NCI-H1417 treated with DMSO at 0.1 percent for 48 hours (cell line): ENCODE data around the gene DRAM2.
A peak's percentile ranks its signal among the peaks of the same experiment; 100 is the strongest.

ENCODE experiments used
- DNase-seq: peaks from one replicate; lab custom pipeline; 2025; lab: John Stamatoyannopoulos, UW

DRAM2 gene

DNA sequence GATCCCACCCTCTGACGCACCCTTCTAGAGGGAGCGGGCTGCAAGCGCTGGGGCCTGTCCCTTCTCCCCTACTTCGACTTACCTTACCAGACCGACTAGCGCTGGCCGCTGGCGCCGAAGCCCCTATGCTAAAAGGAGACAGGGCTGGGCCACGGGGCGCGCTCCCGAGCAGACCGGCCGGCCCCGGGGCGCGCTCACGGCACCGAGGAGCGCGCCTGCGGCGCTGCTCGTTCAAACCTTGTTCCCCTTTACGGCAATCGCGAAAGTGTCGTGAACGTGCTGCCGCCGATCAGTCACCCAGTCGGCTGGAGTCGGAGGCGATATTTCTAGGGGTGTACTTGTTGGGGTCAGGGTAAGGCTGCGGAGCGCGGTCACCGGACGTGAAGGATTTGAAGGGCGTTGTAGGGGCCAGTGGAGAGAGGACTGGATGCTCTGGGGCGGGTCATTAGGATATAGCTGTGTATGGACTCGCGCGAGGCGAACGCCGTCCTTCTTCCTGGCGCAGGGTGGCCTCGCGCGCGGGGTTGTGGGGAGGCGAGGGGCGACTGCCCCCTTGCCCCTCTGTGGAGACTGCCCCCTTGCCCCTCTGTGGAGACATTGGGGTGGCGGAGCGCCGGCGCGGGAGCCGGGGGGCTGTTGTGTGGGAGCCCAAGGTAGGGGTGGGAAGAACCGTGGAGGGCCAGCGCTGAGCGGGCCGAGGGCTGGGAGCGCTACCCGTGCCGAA lies at the start of gene DRAM2, which contains the start of gene CEPT1:
DRAM2 (minus strand) TSS at position 138 of the 724 bp plus-strand sequence. CDS start 8,539 bp downstream, outside the sequence.
CEPT1 (plus strand) TSS at position 268 of the 724 bp plus-strand sequence. CDS start 7,492 bp downstream, outside the sequence.
- peak; percentile 55 for DNase-seq

DNA sequence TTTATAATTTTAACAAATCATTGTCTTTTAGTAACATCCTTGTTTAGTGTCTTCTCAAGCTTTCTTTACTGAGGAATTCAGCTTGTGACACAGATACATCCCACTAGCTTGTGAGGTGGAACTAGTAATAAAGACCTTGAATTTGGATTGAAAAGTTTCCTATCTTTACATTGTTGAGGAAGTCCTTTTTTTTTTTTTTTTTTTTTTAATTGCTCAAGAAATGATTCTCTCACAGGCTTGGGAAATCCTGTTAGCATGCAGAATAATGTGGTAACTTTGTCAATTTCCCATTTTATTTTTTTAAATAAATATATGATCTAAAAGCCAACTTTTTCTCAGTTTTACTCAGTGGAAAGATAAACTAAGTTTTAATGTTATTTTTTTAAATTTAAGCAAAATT lies 44.8 kb upstream of the DRAM2 start:
- DNase-seq = no peak

DNA sequence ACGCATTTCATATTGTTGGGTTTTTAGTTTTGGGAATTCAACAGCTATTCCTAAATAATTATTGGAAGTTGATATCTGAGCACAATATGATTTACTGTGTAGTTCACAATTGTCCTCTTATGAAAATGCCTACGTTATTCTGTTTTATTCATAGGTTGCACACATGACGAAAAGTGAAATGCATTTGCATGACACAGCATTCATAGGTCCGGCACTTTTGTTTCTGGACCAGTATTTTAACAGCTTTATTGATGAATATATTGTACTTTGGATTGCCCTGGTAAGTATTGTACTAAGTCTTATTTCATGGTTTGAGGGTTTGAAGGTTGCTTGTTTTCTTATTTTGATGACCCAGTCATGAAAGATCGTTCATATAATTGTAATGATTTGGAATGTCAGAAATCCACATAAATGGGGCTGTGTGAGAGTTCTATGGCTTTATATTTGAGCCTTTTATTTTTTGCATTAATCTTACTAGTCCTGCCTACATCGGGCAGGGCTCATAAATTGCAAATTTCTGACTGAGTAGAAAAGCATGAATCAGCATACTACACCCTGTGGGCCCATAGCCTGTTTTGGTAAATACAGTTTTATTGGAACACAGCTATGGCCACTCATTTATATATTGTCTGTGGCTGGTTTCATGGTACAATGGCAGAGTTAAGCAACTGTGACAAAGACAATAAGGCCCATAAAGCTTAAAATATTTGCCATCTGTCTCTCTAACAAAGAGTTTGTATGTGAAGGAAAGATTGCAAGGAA lies 43.6 kb upstream of the DRAM2 start:
- no peak for DNase-seq

DNA sequence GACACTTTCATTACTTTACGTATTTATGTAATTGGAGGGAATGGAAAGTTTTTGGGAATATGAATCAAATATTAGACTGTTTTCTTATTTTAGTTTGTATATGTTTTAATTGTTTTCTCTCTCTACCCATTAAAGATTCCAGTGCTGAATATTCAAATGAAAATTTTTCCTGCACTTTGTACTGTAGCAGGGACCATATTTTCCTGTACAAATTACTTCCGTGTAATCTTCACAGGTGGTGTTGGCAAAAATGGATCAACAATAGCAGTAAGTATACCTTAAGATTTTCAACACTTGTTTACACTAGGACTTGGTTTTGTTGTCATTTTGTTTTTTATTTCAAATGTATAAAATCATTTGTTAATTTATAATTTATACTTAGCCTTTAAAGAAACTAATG lies 42.2 kb upstream of the DRAM2 start:
- DNase-seq = no peak

DNA sequence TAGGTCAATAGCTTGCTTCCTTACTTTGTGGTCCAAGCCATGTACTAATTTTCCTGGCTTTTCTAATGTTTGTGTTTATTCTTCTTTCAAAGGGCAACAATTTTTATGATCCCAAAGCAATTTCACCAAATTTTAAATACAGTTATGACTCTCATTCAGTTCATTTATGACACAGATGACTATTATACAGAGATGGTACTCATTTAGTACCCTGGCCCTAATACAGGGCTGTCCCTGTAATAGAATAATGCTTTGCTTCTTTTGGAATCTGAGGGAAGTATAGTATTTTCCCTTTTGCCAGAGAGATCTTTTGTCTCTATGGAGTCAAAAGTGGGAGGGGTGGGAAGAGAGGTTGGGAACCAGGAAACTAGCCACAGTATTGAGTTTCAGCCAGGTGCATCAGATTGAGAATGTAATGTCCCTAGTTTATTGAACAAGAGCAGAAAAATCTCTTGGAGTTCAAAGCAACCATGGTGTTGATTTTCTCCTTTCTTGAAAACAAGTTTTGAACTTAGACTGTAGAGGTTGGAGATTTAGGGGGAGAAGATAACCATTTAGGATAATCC lies 40.2 kb upstream of the DRAM2 start:
- no peak for DNase-seq

DNA sequence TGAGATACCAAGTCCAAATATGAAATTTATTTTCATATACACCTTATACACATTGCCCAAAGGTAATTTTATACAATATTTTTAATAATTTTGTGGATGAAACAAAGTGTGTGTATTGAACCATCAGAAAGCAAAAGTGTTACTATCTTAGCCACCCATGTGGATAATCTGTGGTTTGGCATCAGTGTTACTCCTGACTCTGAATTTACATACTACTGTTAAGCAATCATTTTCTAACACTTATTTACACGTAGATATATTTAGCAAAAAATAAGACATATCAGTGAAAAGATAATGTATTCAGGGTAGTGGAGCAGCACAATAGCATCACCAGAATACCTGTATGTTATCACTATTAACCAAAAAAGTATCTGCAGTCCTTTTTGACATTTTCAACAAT lies 36.8 kb upstream of the DRAM2 start:
- no peak for DNase-seq

DNA sequence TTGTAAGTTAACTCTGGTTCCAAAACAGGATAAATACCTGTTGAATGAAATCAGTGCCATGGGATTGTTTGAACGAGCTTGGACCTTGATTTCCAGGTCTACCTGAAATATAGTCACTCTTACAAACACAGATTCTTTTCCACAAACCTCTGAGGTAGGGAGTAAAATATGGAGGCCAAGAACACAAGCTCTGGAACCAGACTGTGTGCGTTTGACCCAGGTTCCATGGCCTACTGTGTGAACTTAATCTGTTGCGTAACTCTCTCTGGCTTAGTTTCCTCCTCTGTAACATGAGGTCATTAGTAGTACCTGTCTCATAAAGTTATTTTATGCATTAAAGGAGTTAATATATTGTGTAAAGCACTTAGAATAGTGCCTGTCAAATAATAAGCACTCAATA lies 35.5 kb upstream of the DRAM2 start:
- DNase-seq = no peak

DNA sequence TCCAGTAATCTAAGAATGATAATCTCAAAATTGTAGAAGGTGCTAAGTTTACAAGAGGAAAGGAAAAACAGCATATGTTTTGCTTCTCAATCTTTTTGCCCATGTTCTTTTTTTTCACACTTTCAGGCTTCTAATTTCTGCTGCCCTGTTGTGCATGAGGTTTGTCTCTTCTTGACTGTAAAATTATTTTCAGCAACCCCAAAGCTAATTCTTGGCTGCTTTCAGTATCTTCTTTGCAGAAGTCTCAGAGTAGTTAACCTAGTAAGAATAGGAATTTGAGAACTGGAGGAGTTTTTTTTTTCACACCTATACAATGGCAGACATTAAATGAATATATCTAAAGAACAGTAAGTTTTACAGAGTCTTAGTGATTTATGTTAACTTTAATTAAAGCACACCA lies 34.2 kb upstream of the DRAM2 start:
- no peak for DNase-seq

DNA sequence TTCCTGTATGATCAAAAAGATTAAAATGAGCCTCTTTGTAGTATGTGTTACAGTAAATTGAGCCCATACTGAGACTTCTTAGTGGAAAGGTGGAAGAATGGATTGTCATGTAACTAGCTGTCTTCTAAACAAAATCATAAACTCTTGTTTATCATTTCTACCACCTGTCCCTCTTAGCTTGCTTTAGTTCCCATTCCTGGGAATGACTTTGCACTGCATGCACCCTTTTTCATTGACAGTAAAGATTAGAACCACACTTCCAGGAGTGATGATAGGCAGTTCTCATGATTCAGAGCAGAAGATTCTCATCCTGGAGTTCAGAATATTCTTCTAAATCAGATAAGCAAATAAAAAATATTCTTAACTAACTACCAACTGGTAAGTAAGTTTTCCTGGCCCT lies 32.6 kb upstream of the DRAM2 start:
- no peak for DNase-seq

DNA sequence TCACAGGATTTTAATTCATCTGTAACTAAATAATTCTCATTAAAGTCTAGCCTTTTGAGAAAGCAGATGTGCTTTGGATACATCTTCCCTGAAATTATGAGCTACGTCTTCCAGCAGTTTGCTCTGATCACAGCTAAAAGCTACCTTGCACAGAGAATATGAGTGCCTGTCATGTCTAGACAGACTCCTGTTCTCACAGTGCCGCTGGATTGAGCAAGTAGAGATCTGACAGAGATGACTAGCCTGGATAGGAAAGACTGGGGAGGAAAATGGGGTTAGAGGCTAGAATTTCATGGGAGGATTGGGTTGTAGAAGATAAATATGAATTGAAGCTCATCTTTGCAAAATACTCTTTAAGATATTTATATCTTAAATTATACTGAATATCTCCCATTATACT lies 24.3 kb upstream of the DRAM2 start:
- no peak for DNase-seq

DNA sequence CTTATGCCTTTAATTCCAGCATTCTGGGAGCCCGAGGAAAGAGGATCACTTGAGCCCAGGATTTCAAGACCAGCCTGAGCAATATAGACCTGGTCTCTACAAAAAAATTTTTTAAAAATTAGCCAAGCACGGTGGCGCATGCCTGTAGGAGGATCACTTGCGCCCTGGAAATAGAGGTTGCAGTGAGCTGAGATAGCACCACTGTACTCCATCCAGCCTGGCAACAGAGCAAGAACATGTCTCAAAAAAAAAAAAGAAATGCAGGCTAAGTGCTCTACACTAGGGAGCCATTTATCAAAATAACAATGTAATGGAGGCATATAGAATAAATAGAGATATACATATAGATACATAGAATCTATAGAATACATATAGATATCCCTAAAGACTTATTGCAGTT lies 23.5 kb upstream of the DRAM2 start:
- DNase-seq = no peak

DNA sequence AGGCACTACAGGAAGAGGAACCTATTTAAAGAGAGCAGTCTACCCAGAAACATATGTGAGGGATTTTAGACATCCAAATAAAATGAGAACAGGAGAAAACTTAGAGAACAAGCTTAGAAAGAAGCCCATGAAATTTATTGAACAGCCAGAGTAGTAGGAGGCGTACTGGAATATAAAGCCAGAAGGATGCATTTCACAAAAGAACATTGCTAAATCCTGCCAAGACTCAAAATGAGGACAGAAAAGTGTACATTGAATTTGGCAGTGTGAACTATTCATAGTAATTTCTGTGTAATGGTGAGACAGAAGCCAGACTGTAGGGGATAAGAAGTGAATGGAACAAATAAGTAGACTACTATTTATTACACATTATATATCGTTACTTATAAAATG lies 22.6 kb upstream of the DRAM2 start:
- no peak for DNase-seq

DNA sequence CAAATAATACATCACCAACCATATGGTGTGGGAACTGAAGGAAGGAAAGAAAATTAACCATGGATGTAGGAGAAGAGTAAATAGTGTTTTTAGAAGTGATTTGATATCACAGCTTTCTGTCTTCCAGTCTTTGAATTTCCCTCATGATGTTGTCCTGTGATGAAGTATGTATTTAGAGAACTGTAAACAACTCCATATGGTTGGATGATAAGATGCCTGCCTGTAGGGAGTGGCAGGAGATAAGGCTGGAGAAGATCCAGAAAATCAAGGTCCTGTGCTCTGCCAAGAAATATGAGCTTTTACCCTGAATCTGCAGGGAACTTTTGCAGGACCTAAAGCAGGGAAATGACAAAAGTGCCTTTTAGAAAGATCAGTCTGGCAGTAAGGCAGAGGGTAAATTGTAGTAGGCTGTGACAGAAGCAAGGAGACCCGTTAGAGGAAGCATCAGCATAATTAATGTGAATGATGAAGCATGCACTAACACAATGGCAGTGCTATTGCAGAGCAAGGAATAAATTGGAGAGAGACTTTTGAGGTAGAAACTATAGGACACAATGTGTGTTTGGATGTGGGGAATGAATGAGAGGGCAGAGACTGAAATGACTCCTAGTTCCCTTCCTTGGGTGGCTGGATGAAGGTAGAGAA lies 22.1 kb upstream of the DRAM2 start:
- no peak for DNase-seq

DNA sequence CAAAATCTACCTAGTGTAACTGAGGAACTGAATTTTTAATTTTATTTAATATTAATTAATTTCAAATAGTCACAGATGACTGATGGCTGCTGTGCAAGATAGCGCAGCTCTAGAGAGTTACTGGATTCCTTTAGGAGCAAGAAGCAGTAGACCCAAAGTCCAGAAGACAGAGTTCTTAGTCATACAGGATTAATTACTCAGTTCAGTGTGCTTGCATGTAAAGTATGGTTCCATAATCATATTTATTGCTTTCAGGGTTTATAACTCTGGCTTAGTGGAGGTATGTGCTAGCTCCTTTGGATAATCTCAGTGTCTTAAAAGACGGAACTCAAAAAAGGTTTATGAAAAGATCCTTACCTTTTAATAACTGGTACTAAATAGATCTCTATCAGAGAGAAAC lies 17.5 kb upstream of the DRAM2 start:
- DNase-seq = no peak

DNA sequence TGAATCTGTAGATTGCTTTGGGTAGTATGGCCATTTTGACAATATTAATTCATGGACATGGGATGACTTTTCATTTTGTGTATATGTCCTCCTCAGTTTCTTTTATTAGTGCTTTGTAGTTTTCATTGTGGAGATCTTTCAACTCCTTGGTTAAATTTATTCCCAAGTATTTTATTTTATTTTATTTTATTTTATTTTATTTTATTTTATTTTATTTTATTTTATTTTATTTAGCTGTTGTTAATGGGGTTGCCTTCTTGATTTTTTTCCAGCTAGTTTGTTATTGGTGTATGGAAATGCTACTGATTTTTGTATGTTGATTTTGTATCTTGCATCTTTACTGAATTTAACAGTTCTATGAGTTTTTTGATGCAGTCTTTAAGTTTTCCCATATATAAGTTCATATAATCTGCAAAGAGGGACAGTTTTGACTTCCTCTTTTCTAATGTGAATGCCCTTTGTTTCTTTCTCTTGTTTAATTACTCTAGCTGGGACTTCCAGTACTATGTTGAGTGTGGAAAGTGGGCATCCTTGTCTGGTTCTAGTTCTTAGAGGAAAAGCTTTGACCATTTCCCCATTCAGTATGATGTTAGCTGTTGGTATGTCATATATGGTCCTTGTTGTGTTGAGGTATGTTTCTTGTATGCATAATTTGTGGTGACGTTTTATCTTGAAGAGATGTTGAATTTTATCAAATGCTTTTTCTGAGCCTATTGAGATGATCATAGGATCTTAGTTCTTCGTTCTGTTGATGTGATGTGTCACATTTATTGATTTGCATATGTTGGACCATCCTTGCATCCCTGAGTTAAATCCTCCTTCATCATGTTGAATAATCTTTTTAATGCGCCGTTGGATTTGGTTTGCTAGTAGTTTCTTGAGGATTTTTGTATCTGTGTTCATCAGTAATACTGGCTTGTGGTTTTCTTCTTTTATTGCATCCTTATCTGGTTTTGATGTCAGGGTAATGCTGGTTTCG lies 14.4 kb upstream of the DRAM2 start:
- no peak for DNase-seq

DNA sequence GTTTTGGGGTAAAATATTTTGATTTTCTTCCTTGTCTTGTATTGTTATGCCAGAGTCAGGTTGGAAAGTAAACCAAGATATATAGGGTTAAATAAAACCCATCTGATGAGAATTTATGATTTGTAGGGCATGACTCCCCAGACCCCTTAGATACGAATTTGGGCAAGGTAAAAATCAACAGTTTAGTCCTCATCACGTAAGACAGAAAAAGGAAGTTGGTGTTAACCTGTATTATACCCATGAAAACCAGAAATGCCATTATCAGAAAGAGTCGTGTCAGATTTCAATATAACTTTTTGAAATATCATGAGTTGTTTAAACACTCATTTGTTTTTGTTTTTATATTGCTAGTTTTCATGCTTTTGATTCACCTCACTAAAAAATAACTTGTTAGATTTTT lies 11.9 kb upstream of the DRAM2 start:
- DNase-seq = no peak

DNA sequence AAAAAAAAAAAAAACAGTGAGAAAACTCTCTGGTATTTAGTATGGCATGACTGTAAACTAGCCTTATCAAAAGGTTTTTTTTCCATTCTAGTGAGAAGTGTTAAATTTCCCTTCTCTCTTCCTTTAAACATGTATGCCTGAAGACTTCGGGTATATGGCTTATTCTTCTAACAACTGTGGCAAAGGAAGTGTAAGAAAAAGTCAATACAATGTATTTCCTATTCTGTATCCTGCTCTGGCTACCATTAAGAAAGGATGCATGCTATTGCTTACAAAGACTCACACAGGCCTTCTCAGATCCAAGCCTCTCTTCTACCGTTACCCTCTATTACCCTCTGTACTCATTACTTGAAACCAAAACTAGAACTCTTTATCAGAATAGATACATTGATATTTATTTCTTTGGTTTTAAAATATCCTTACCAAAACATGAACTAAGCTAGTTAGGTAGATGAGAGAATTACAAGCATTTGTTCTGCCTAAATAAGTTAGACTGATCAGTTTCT lies 8.5 kb upstream of the DRAM2 start:
- no peak for DNase-seq

DNA sequence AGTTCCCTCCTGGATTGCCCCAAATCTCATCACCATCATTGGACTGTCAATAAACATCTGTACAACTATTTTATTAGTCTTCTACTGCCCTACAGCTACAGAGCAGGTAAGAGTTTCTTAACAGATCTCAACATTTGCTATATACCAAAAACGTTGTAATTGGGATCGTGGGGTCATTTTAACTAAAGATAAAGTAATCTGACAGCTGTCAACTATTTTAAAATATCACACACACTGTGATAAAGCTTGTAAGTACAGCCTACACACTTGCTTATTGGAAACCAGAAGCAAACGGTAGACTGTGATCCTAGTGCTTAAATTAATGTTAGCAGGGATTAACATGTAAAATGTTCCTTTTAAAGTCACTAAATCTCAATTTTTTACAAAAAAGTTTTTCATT lies 8.1 kb upstream of the DRAM2 start:
- no peak for DNase-seq

DNA sequence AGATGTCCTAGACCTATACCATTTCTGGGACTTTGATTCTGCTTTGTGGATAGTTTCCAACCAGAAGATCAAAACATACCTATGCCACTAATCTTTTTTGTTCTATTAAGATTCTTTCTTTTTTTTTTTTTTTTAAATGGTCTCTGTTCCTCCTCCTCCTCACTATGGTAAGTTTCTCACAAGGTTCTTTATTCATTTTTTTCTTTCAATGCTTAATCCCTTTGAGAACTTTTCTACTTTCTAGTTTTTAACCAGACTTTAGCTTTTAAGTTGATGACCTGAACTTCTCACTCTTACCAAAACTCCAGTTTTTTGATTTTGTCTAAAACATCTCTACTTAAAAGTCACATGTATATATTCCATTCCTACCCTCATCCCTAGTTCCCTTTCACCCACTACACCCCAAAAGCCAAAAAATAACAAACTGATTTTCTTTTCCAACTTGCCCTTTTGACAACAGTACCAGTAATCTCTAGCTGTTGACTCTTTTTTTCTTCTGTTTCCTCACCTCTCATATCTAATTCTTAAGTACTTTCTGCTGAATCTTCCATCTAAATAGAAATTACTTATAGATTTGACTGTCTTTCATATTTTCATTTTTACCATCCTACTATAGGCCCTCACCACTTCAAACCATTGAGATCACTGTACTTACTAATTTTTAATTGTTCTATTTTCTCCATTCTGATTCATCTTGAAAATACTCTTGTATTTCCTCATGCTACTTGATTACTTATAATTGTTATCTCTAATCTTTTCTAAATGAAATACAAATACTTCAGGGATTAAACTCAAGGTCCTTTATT lies 6.3 kb upstream of the DRAM2 start:
- DNase-seq = no peak

DNA sequence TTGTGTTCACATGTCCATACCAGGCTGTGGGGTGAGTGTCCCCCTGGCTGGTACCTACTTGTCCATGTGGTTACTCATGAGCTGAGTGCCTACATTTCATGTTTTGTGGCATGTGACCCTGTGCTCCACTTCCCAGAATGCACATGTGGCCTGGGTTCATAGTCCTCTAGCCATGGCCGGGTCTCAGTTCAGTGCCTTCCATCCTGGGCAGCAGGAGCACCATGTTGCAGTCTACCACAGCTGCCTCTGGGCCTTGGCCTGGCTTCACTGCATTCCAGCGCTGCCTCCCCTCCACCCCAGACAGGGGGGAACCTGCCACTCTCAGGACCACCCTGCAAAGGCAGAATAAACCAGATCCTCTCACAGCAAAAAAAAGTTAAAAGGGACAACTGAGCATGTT lies 5.6 kb upstream of the DRAM2 start:
- DNase-seq = no peak
